22Rv1 (cell line): Measurements from ENCODE around the gene GLI2.

Experiments used
- H3K27ac ChIP-seq: fragments of 450-650 bp; 2 replicates; pipeline ENCODE4 v1.5.1; 2017
- CTCF ChIP-seq: fragments of 450-650 bp; IDR thresholded peaks from 2 replicates; pipeline ENCODE4 v1.5.1; 2017; ENCODE audit warnings: mild to moderate bottlenecking
- ZFX ChIP-seq: fragments of 450-650 bp; IDR thresholded peaks from 2 replicates; pipeline ENCODE4 v1.6.1; 2017; ENCODE audit warnings: antibody characterized with exemption, borderline replicate concordance

The GLI2 gene

DNA sequence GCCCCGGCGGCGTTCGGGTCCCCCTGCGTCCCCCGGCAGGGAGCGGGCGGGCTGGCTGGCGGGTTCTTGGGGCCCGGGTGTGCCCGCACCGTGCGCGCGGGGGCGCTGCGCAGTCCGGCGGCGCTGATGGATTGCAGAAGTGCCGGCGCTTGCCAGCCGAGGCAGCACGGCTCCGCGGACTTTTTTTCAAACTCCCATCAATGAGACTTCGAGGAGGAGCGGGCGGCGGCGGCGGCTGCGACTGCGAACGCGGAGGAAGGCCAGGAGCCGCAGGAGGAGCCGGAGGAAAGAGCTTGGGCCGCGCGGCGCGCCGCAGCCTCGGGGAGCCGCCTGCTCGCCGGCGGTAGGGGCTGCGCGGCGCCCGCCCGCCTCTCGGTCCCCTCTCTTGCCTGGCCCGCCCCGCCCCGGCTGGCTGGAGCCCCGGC is at the start of gene GLI2:
GLI2 (plus strand) TSS at position 123 of the 425 bp plus-strand sequence. CDS start 61,453 bp downstream, outside the sequence.
- H3K27ac ChIP-seq = no peak within 1 kb of the TSS
- TF ChIP-seq ZFX (no peak), CTCF (peak; percentile 77)

DNA sequence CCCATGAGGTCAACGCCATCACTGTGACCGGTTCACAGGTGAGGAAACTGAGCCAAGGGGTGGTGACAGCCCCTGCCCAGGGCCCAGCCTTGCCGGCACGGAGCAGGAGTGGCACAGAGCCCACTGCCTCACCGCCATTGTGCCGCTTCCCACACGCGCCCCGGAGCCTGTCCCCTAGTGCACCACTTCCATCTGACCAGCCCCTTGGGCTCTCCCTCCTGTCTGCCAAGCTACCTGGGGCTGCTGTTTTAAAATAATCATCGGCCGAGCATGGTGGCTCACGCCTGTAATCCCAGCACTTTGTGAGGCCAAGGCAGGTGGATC is 49.7 kb upstream of the GLI2 start:
- H3K27ac ChIP-seq = no peak overlapping the region
- TF ChIP-seq ZFX = no peak
- no peak for TF ChIP-seq CTCF

DNA sequence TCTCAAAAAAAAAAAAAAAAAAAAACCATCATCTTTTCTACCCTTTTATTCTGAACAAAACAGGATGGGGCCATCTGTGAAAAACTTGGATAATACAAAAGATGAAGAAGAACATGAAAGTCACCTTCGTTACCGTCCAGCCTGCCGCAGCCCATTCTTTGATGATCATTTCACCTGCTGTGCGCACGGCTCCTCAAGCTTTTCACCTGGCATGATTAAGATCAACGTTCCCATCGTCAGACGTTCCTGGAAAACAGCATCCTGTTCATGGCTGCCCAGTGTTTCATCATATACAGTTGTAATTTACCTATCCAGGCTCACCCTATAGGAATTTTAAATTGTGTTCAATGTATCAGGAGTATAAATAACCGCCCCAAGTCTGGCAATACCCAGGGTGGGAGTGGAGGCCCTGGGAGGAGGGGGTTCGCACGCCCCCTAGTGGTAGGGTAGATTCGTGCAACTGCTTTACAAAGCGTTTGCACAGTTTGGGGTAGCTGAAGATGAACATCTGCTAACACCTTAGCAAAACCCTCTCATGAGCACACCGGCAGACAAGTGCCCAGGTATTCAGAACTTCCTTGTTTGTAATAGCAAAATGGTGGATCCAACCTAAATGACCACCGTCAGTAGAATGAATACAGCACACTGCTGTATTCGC is 49.0 kb upstream of the GLI2 start:
- TF ChIP-seq ZFX = no peak
- peak; percentile 53 for TF ChIP-seq CTCF
- H3K27ac ChIP-seq = no peak overlapping the region

GRCh38 chr2:120687210-120687609 is 48.5 kb upstream of the GLI2 start:
- H3K27ac ChIP-seq = no peak overlapping the region
- TF ChIP-seq ZFX = no peak
- no peak for TF ChIP-seq CTCF

DNA sequence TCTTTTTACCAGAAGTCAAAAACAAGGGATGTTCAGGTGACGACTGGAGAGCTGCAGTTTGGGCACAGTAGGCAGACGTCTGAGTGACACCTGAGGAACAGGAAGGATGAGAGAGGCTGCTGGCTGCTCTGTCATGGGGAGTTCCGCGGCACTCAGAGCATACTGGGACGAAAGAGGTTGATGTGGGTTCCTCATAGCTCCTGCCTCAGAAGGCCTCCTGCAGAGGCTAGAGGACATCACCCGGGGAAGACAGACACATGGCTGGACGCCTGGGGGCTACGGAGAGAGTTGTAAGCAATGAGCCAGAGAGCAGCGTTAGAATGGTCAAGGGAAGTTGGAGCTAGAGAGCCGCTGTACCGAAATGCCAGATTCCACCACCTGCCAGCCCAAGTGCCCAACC is 45.1 kb upstream of the GLI2 start:
- TF ChIP-seq CTCF (no peak), ZFX (no peak)

GRCh38 chr2:120691410-120691809 is 44.3 kb upstream of the GLI2 start:
- TF ChIP-seq ZFX (no peak), CTCF (no peak)
- H3K27ac ChIP-seq = no peak overlapping the region

More for the DNA sequence above, 45.1 kb upstream of the GLI2 start:
- no peak overlapping the region for H3K27ac ChIP-seq

- H3K27ac ChIP-seq = no peak overlapping the region
- TF ChIP-seq ZFX (no peak), CTCF (no peak)
Measured at GRCh38 chr2:120692691-120693090, 43.0 kb upstream of the GLI2 start.
